IMR-90 (cell line): ENCODE measurements around the gene ATP1A2. TPM values are rescaled to one million over a fixed set of nuclear protein-coding genes. Genes with fewer than 3 reads are reported as not detected.

Experiments used
- MAZ ChIP-seq: IDR thresholded peaks from 2 replicates; pipeline ENCODE4 v1.6.1; 2012; ENCODE audit warnings: low read depth, mild to moderate bottlenecking, low read length, improper control_type of control experiment, moderate library complexity, borderline replicate concordance
- NFE2L2 ChIP-seq: fragments of 150-350 bp; IDR thresholded peaks from 2 replicates; pipeline ENCODE4 v1.6.1; 2016; ENCODE audit warnings: low read depth, mild to moderate bottlenecking, low read length
- polyA plus RNA-seq, 3 experiments: library from polyadenylated mRNA; depleted of rRNA; stranded (reverse); fragments of >200 nt; gene quantifications; 2 replicates each; pipeline ENCODE4 v1.2.3, GENCODE V29; 2012; ENCODE audit warnings: low replicate concordance in 1 of 3
- total RNA-seq: library from RNA; depleted of rRNA; stranded (reverse); fragments of >200 nt; gene quantifications from 2 replicates; pipeline ENCODE4 v1.2.3, GENCODE V29; 2012

ATP1A2 gene
- total and polyA plus RNA-seq, 2 of the 4 experiments (the other 2 are of a cell fraction) = under 0.01 to 0.15 TPM

DNA sequence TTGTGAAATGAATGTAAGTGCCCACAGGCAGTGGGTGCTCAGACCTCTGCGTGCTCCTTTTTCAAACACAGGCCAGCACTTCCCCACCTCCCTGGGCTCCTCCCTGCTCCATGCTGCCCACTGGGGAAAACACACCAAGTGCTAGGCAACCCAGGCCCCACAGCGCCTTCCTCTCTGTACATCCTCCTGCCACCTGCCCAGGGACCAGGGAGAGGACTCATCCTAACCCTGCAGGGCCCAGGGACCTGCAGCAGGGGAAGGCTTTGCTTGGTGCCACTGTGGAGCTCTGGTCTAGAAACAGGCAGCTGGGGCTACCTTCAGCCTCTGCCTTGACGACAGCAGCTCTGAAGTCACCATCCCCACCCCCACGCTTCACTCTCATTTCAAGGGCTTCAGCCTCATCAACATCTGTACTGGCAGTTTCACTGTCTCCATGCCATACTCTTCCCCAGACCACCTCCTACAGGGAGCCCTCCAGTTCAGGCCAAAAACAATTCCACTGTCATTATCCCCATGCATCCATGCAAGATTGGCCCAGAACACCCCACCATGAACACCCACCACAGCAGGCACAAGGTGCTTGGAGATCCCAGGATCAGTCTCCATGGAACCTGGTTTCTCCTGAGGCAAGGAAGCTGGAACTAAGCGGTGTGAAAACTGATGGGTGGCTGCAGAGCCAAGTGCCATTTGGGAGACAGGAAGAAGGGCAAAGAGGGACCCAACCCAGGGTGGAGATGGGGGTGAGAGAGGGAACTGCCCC, 18.2 kb upstream of the ATP1A2 start (continued):
- TF ChIP-seq MAZ (no peak), NFE2L2 (no peak)
